Central memory CD4-positive, alpha-beta T cell (primary cell): ENCODE measurements around the gene BRI3BP.

ENCODE experiments used
- DNase-seq: peaks from one replicate; pipeline ENCODE4 v3.0.0; 2022
- total RNA-seq, 3 experiments: gene quantifications; one replicate each; lab custom pipeline; 2026; lab: John Stamatoyannopoulos, UW

Gene BRI3BP, protein sequence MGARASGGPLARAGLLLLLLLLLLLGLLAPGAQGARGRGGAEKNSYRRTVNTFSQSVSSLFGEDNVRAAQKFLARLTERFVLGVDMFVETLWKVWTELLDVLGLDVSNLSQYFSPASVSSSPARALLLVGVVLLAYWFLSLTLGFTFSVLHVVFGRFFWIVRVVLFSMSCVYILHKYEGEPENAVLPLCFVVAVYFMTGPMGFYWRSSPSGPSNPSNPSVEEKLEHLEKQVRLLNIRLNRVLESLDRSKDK
- 16.4 to 99.5 (median 40.6) reads per million in 3 experiments for total RNA-seq

DNA sequence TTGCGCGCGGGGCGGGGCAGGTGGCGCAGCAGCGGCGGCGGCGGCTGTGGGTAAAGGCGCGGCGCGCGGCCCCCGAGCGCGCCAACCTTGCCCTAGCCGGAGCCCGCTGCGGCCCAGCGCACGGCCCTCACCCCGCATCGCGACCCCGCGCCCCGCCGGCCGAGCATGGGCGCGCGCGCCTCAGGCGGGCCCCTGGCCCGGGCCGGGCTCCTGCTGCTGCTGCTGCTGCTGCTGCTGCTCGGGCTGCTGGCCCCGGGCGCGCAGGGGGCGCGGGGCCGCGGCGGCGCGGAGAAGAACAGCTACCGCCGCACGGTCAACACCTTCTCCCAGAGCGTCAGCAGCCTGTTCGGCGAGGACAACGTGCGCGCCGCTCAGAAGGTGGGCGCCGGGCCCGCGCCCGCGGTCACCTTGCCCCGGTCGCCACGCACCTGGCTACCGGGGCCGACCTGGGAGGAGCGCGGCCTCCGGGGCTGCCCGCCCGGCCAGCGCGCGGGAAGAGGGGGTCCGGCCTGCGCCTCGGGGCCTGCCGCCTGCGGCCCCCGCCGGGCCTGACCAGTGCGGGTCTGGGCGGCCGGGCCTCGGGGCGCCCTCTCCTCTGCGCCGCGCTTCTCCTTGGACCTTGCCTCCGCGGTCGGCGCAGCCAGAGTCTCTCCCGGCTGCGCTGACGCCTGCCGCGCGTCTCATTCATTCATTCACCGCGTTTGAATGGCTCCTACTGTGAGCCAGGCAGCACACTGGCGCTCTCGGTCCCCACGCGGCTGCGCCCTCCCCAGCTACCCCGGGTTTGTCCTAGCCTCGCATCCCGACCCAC lies at the start of gene BRI3BP:
TSS of gene BRI3BP (plus strand) at position 20 of the 811 bp plus-strand sequence. CDS start at position 166, 146 bp downstream.
- DNase-seq = peak; percentile 6

DNA sequence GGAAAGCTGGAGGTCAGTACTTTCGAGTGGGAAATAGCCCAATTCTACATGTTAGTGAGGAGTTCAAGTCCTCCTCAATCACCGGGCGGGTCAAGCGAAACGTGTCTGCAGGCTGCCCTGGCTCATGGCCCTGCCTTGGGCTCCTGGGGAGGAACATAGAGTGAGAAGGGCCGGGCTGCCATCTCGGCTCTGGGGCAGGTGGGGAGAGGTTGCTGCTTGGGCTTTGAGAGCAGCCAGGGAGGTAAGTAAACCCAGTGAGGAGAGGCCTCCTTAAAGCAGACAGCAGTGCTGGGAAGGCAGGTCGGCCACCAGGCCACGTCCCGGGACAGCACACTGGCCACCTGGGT lies 47.0 kb upstream of the BRI3BP start:
- DNase-seq = no peak

DNA sequence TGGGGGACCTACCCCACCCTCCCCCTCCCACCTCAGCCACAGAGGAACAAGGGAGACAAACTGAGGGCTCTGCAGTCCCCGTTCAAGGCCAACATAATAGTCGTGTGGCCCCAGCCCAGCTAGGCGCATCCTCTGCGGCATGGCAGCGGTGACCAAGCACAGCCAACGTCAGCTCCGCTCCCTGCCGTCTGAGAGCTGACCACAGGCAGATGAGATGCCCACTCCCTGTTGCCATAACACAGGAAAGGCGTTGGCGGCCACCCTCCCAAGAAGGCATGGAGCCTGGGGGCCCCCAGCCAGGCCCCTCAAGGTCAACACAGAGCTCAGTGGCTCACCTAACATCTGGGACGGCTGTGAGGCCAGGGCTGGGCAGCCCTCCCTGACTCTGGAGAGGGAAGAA lies 46.4 kb upstream of the BRI3BP start:
- no peak for DNase-seq

DNA sequence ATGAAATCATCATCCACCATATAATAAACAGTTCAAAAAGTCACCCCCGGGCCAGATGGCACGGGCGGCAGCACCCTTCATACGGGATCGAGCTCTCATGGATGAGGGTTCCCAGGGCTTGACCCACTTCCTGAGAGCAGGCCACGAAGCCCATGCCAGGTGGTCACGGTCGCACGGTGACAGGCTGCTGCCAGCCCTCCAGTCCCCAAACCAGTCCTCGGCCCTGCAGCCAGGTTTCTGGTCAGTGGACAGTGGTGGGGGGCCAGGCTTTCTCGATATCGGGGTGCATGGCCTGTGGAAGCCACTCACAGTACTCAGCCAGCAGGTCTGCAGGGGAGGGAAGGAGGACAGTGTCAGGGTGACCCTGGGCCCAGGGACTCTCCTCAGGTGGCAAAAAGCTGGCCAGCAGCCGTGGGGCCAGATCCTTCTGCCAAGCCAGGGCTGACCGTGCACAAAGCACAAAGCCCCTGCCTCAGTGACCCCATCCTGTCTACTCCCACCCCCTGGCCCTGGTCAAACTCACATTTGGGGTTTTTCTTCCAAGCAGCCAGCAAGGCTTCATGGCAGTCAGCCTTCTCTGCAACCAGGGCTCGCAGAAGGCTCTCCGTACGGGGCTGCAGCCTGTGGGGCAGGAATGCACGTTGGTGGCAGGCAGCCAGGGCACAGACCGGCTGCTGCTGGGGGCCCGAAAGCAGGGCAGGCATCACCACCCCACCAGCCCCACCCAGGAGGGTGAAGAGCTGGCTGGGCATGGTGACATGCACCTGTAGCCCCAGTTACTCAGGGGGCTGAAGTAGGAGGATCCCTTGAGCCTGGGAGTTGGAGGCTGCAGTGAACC lies 45.7 kb upstream of the BRI3BP start:
- no peak for DNase-seq

DNA sequence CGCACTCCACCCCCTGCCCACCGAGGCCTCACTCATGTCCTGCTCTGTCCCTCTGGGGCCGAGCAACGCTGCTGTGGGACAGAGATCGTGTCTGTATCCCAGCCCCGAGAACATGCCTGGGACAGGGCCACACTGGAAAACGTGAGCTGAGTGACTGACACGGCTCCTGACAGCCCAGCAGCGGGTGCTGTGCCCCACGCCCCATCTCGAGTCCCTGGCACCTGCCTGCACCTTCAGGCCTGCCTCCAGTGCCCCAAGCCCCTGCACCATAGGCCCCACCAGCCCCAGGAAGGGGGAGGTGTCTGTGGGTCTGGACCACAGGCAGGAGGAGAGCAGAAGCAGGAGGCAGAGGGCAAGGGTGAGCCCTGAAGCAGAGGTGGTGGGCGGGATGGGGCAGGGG lies 44.4 kb upstream of the BRI3BP start:
- no peak for DNase-seq

DNA sequence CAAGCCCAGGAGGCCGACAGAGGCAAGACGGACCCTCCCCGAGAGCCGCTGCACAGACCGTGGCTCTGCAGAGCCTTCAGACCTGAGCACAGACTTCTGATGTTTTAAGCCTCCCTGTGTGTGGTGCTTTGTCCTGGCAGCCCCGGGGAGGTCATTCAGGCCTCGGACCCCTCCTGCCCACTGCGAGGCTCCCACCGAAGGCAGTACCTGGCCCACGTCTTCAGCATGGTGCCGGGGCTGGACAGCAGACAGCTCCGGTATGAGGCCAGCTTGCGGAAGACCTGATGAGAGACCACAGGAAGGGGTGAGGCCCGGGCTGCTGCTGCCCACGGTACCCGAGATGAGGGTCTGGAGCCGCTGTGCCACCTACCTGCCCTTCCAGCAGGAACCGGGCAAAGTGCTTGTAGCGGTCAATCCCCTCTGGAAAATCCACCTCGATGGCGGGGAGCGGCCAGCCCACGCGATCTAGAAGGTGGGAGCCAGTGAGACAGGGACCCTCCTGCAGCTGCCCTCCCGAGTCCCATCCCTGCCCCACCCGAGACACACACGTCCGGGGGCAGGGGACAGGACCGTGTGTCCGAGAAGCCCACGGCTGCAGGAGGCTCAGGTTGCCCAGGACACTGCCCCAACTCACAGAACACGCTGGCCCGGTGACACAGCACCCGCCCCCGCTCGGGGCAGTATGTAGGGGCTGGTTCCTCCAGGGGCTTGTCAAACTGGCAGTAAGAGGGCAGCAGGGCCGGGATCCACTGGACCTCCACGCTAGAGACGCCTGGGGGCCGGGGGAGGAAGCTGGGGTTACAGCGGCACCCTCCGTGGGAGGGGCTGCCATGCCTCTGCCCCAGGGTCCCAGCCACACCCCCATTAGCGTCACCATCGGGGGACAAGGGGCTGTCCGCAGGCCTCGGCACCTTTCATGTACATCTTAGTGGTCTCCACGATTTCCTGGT lies 43.4 kb upstream of the BRI3BP start:
- DNase-seq = no peak

DNA sequence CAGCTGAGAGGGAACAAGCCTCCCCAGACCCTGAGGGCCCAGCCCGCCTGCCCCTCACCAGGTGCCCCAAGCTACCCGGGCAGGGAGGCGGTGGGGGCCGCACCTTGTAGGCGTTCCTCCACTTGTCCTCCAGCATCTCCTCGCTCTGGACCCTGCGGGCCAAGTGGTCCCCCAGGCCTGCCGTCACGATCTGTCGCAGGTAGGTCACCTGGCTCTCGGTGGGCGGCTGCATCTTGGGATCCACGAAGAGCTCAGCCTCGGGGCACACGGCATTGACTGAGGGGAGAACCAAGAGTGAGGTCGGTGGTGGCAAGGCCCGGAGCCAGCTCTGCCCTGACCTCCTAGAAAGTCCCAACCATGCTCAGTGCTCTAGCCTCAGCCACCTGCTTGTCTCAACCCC lies 41.1 kb upstream of the BRI3BP start:
- no peak for DNase-seq

DNA sequence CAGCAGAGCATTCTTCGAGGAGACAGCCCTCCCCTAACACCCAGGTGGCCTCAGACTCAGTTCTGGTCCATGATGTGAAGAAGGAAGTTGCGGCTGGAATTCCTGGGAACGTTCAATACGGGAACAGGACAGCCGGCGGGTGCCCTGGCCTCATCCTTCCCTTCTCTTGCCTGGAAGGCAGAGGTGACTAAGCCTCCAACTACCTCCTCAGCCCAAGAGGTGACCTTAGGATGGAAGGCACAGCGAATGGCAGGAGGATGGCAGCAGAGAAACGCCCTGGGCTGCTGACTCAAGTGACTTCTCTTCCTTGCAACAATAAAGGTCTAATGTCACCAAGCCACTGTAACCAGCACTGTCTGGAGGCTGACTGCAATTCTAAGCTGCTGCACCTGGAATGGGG lies 40.6 kb upstream of the BRI3BP start:
- DNase-seq = no peak

DNA sequence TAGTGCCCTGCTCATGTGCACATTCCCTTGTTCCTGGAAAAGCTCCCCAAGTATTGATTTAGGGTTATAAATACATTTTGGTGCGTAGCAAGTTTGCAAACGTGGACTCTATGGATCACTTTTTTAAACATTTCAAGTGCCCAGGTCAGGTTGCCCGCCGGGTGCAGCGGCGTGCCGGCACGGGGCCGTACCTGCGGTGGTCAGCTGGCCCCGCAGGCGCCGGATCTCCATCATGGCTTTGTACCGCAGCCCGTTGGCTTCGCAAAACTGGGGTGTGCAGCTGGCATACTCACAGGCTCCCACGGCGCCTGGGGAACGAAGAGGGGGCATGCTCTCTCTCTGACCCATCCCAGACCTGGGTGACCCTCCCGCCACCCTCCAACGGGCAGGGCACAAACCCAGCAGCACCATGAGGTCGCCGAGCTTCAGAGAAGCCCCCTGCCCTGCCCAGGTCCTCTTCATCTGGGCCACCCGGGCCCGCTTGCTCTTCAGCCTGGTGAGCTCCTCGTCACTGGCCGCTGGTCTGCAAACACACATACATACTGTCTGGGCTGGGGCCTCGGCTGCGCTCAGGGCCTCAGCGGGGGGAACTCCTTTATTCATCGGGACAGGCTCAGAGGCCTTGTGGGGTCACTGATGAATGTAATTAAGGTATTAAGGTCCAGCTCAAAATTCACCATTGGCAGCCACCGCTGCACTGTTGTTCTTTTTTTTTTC lies 39.6 kb upstream of the BRI3BP start:
- no peak for DNase-seq

DNA sequence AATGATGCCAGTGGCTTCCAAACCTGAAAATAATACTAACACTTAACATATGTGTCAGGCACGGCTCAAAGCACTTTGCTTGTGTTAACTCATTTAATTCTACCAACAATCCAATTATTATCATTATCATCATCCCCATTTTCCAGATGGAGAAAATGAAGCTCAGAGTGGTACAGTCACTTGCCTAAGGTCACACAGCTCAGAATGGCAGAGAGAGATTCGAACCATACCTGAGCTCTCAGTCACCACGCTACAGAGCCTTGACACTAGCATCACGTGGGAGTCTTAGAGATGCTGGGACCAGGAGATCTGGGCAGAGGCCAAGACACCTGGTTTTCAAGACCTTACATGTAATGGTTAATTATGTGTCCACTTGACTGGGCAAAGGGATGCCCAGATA lies 38.7 kb upstream of the BRI3BP start:
- no peak for DNase-seq

DNA sequence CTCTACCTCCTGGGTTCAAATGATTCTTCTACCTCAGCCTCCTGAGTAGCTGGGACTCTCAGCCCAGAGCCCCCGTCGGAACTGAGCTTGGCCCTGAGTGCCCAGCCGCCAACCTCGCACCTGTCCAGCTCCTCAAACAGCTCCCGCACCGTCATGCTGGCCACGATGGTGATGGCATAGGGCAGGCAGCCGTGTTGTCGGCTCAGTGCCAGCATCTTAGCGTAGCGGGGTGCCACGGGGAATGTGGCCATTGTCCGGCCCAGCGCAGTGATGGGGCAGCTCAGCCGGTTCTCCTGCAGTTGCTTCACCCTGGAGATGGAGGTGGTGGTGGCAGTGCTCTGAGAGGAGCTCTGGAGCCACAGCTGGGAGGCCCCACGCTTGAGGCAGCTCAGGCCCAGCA lies 36.9 kb upstream of the BRI3BP start:
- no peak for DNase-seq

DNA sequence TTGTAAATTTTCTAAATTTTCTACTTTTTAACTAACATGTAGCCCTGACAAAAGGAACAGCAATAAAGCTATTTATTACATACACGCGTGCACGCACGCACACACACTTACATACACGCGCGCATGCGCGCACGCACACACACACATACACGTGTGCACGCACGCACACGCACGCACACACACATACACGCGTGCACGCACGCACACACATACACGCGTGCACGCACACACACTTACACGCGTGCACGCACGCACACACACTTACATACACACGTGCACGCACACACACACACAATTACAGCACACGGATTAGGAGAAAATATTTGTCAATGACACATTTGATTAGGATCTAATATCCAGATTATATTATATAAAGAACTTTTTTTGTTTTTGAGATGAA lies 32.4 kb upstream of the BRI3BP start:
- no peak for DNase-seq

DNA sequence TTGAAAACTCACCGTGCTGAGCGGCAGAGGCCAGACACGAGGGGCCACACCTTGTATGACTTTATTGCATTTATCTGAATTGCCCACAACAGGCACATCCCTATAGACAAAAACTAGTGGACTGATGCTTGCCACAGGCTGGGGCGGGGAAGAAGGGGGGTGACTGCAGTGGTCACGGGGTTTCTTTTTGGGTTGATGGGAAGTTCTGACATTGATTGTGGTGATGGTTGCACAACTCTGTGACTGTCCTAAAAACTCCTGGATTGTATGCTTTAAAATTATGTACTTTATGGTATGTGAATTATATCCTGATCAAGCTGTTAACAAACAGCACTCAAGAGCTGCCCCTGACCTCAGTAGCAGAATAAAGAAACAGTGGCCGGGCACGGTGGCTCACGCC lies 30.2 kb upstream of the BRI3BP start:
- no peak for DNase-seq

DNA sequence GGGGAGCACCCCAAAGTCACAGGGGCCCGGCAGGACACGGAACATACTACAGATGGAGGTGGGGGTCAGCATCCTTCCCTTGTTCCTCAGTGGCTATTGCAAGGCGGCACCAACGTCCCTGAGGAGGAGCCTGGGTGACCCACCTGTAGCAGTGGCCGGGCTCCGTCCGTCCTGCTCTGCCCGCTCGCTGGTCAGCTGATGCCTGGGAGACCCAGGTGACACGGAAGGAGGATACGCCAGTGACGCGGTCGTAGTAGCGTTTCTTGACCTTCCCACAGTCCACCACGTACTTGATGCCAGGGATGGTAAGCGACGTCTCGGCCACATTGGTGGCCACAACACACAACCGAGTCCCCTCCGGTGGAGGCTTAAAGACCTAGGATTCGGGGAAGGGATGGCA lies 29.2 kb upstream of the BRI3BP start:
- no peak for DNase-seq

DNA sequence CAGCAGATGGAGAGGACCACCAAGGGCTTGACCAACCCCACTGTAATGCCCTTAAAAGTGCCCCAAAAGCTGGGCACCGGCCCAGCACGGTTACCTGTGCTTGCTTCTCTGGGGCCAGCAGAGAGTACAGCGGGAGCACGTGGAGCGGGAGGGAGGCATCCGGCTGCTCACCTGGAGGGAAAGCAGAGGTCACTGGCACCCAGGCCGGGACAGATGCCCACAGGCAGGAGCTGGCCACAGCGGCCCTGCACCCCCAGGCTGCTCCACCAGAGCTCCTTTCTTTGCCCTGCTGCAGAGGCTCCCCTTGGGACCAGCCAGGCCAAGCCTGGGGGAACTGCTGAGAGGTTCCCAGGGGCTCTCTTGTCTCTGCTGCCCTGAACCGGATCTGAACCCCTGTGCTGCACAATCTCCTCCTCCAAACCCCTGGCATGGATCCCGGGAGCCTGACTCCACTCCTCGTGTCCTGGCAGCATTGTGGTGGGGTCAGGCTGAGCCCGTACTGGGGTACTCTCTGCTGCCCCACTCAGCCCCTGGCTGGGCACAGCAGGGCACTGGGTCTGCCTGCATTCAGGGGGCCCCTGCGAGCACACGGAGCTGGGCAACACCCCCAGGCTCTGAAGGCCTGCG lies 28.5 kb upstream of the BRI3BP start:
- no peak for DNase-seq

DNA sequence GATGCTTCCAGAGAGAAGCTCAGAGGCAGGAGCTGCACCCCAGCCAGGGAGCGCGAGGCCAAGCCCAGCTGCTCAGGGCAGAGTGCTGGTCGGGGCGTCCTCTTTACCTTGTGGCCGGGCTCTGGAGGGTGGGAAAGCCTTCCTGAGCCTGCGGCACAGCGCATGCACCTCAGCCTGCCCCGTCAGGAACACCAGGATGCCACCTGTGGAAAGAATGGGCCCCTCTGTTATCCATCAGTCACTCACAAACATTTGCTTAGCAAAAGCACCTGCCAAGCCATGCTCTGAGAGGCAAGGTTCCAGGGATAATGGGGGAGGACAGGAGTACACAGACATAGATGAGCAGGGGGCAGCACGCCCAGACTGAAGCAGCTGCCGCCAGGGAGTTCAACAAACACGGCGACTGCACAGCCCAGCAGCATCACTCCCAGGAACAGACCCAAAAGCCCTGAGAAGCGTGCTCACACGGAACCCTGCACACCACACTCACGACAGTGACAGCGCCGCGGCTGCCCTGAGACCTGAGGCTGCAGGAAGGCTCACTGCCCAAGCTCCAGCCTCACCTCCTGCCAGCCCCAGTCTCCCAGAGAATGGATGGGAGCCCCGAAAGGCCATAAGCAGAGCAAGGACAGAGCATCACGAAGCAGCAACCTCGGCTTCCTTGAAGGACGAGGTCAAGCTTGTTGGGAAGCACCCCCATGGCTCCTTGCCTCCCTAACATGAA lies 26.3 kb upstream of the BRI3BP start:
- no peak for DNase-seq

DNA sequence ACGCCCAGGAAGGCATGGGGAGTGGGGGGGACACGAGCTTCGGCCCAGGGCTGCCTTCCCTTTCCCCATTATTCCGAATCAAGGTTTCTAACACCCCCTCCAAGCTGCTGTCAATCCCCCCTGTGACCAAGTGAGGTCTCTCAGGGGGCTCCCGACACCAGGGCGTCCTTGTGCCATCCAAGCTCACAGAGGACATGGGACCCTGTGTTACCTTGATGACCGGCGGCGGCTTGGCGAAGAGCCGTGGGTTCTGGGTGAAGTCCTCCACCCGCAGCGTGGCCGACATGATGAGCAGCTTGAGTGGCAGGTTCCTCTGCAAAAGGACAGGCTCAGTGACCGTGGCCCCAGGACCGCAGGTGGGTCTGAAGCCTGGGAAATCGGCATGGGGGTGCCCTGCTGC lies 24.8 kb upstream of the BRI3BP start:
- no peak for DNase-seq

DNA sequence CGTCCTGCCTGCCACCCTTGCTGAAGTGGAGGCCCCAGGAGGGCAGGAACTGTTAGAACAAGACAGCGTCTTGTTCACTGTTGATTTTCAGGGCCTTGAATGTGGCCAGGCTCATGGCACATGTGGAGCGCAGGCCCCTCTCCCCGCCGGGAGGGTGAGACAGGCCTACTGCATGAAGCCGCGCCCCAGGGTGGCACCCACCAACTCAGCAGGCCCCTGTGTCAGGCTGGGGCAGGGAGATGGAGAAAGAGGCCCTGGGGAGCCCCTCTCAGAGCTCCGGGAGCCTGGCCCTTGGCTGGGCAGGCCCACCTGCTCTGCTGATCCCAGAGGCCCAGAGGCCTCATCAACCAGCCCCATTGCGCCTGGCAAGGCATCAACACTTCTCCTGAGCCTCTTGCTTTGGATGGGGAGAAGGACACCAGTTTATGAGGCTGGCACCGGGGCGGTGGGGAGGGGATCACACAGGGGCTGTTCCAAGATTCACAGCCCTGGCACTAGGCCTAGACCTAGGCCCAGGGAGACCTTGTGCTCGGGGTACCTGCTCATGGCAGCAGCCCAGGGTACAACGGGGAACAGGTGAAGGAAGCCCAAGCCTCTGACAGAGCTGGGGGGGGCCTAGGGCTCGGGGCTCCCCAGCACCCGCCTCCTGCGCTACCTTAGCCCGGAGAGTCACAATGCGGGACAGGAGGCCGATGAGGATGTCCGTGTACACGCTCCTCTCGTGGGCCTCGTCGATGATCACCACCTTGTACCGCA lies 22.6 kb upstream of the BRI3BP start:
- DNase-seq = no peak

DNA sequence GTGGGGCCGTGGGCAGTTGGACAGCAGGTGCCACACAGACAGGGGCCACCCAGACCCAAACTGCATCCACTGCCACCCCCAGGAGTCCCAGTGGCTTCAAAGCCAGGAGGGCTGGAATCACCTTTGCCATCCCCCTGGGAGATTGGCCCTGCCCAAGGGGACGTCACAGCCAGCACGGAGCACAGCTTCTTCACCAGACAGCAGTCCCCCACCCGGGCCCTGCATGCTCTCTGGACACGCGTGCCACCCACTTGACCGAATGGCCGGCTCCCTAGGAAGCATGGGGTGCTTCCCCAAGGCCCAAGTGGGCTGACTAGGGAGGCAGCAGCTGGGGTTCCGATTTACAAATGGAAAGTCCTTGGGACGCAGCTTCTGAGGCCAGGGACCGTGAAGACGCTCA lies 21.8 kb upstream of the BRI3BP start:
- DNase-seq = no peak

DNA sequence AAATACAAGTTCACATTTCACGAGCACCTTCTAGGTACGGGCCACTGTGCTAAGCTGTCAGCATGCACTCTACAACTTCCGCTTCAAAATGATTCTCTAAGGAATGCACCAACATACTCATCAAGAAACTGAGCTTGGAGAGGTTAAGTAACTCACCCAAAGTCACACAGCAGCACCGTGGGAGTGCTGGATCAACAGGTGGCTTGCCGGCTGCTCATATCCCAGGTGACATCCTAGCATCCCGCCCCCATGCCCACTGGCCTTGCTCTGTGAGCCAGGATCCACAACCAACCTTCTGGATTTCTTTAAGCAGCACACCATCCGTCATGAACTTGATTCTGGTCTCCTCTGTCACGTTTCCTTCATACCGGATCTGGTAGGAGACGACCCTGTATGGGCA lies 21.2 kb upstream of the BRI3BP start:
- no peak for DNase-seq
